ENCODE data around the gene C1QTNF6. TPM values are rescaled to one million over a fixed set of nuclear protein-coding genes. Genes with fewer than 3 reads are reported as not detected.

Gene C1QTNF6
- total and polyA plus RNA-seq, 10 of the 15 experiments (the other 5 are each of a cell fraction or from before 2014, with no cell fraction given), result 0.16 to 4.1 (median 1.3) TPM

- ChIA-PET CTCF (interaction anchor here (1.1 kb wide), 1 partner anchor 59 kb away, joined by 4 read pairs; no protein-coding TSS in a partner anchor), SMC1A (ENCODE audit: uncharacterized antibody, unreplicated experiment) (interaction anchor here (0.9 kb wide), 1 partner anchor 10 kb away, joined by 3 read pairs; no protein-coding TSS in a partner anchor), RAD21 (ENCODE audit: unreplicated experiment) (interaction anchor here (0.7 to 1.3 kb wide), 2 partner anchors 51 to 194 kb away, joined by 3 read pairs; no protein-coding TSS in a partner anchor), POLR2A (no interaction called here)
- no peak for TF ChIP-seq STAT3 (IDR thresholded peaks at IDR 0.05; ENCODE audit: low read depth, low read length)
- no peak overlapping the region for H3K4me2 ChIP-seq (ENCODE audit: control insufficient read depth, insufficient read depth)
- WGBS (ENCODE audit: insufficient coverage, insufficient replicate concordance, low lambda C conversion rate, missing lambda C conversion rate), result 36% methylated on average over 6 of the region's 6 CpGs
- H3K27me3 ChIP-seq (replicated peaks in 1 of 2; ENCODE audit: control insufficient read depth in 2 of 2, insufficient read depth in 2 of 2, low read length in 1 of 2), result no peaks in the 10 kb centered on the region
- no peak overlapping the region for H3K4me3 ChIP-seq
- H3K27ac ChIP-seq (ENCODE audit: control insufficient read depth, insufficient read depth), result no peak overlapping the region
- intact Hi-C loops (cut with micrococcal nuclease; ENCODE audit: unreplicated experiment) (no loop called here), in situ Hi-C loops (cut with MboI) (no loop called here)
- no peaks in the 10 kb centered on the region; the same call in 1 of the 2 replicates for H4K20me1 ChIP-seq (ENCODE audit: control insufficient read depth, insufficient read depth)
- H3K9me3 ChIP-seq (replicated peaks; ENCODE audit: control insufficient read depth, insufficient read depth, low read length), result no peaks in the 10 kb centered on the region
- H3K36me3 ChIP-seq (ENCODE audit: control insufficient read depth in 2 of 2, insufficient read depth in 2 of 2, low read length in 1 of 2), result peaks cover 30 to 70% of the 10 kb centered on the region in 2 experiments
- no TSS peak for BruUV-seq (replicated peaks)
- ATAC-seq (peak; percentile 5), DNase-seq (ENCODE audit: low read depth, low spot score) (no peak), FAIRE-seq (no peak)
- no peak overlapping the region for H2AFZ ChIP-seq (ENCODE audit: control insufficient read depth, low read depth, low read length)
- peaks cover 2% of the 10 kb centered on the region for H3K79me2 ChIP-seq (ENCODE audit: control insufficient read depth, insufficient read depth, low read length)
- peaks cover 18% of the 10 kb centered on the region for H3K4me1 ChIP-seq (ENCODE audit: control insufficient read depth, insufficient read depth, low read length)
- H3K9ac ChIP-seq (ENCODE audit: control insufficient read depth, insufficient read depth, low read length), result no peak overlapping the region
These were observed 50.0 kb downstream of the C1QTNF6 start for GRCh38 chr22:37137903-37138665.

GRCh38 chr22:37137131-37137530, 50.9 kb downstream of the C1QTNF6 start:
- Histone ChIP-seq H2AFZ (ENCODE audit: control insufficient read depth, low read depth, low read length) (no peak overlapping the region), H3K79me2 (ENCODE audit: control insufficient read depth, insufficient read depth, low read length) (peaks cover 2% of the 10 kb centered on the region), H3K27me3 (replicated peaks in 1 of 2; ENCODE audit: control insufficient read depth in 2 of 2, insufficient read depth in 2 of 2, low read length in 1 of 2) (no peaks in the 10 kb centered on the region), H3K4me1 (ENCODE audit: control insufficient read depth, insufficient read depth, low read length) (peaks cover 18% of the 10 kb centered on the region), H3K27ac (ENCODE audit: control insufficient read depth, insufficient read depth) (no peak overlapping the region), H3K4me2 (ENCODE audit: control insufficient read depth, insufficient read depth) (no peak overlapping the region), H3K9ac (ENCODE audit: control insufficient read depth, insufficient read depth, low read length) (no peak overlapping the region), H3K9me3 (replicated peaks; ENCODE audit: control insufficient read depth, insufficient read depth, low read length) (no peaks in the 10 kb centered on the region), H3K4me3 (no peak overlapping the region), H3K36me3 (ENCODE audit: control insufficient read depth in 2 of 2, insufficient read depth in 2 of 2, low read length in 1 of 2) (peaks cover 31 to 65% of the 10 kb centered on the region in 2 experiments), H4K20me1 (ENCODE audit: control insufficient read depth, insufficient read depth) (no peaks in the 10 kb centered on the region; the same call in 1 of the 2 replicates)
- FAIRE-seq (no peak), DNase-seq (ENCODE audit: low read depth, low spot score) (no peak), ATAC-seq (no peak)
- ChIA-PET RAD21 (ENCODE audit: unreplicated experiment) (interaction anchor here (1.3 kb wide), 1 partner anchor 50 kb away, joined by 3 read pairs; no protein-coding TSS in a partner anchor), CTCF (interaction anchor here (1.0 kb wide), 1 partner anchor 12 kb away, joined by 4 read pairs; no protein-coding TSS in a partner anchor), SMC1A (ENCODE audit: uncharacterized antibody, unreplicated experiment) (interaction anchor here (1.0 kb wide), 1 partner anchor 60 kb away, joined by 3 read pairs; no protein-coding TSS in a partner anchor), POLR2A (no interaction called here)
- intact Hi-C loops (cut with micrococcal nuclease; ENCODE audit: unreplicated experiment) (no loop called here), in situ Hi-C loops (cut with MboI) (no loop called here)
- BruUV-seq (replicated peaks), result no TSS peak
- 92% methylated on average over 8 of the region's 8 CpGs for WGBS (ENCODE audit: insufficient coverage, insufficient replicate concordance, low lambda C conversion rate, missing lambda C conversion rate)
- TF ChIP-seq NR2C2 (IDR thresholded peaks at IDR 0.05; ENCODE audit: borderline replicate concordance, control insufficient read depth, insufficient read length, low read depth) (no peak), PAX5 (IDR thresholded peaks at IDR 0.05; ENCODE audit: borderline replicate concordance, low read depth, low read length) (no peak), TCF3 (IDR thresholded peaks at IDR 0.05; ENCODE audit: borderline replicate concordance, insufficient read depth, low read depth, low read length) (no peak), KDM1A (IDR thresholded peaks at IDR 0.05; ENCODE audit: borderline replicate concordance) (no peak), FOS (IDR thresholded peaks at IDR 0.05; ENCODE audit: borderline replicate concordance, extremely low read depth, insufficient read length) (no peak), STAT3 (IDR thresholded peaks at IDR 0.05; ENCODE audit: low read depth, low read length) (no peak), BACH1 (IDR thresholded peaks at IDR 0.05; ENCODE audit: borderline replicate concordance) (no peak), KAT2A (conservative IDR thresholded peaks at IDR 0.05; ENCODE audit: control insufficient read depth, low read depth, low read length) (no peak), BCLAF1 (IDR thresholded peaks at IDR 0.05) (no peak), IRF5 (IDR thresholded peaks at IDR 0.05; ENCODE audit: borderline replicate concordance) (no peak), NFYB (IDR thresholded peaks at IDR 0.05; ENCODE audit: insufficient read depth, low read depth, low read length) (no peak)

All from GM12878 (cell line).